ENCODE data around the gene TTC34.

- no peak for TF ChIP-seq NR2C1 (IDR thresholded peaks at IDR 0.05)
- TF ChIP-seq NR2C1 (tag; IDR thresholded peaks at IDR 0.05) = no peak
- no peak for TF ChIP-seq CAMTA2 (CRISPR knock-in tag; conservative IDR thresholded peaks at IDR 0.05)
- no peak for TF ChIP-seq BRF1 (IDR thresholded peaks at IDR 0.05; ENCODE audit: borderline replicate concordance, extremely low read depth, insufficient read length)
- no peak for TF ChIP-seq MTA3 (IDR thresholded peaks at IDR 0.05; ENCODE audit: borderline replicate concordance)
- TF ChIP-seq REST (IDR thresholded peaks at IDR 0.05; ENCODE audit: borderline replicate concordance) = no peak
- no peak for TF ChIP-seq REST (CRISPR knock-in tag; IDR thresholded peaks at IDR 0.05; ENCODE audit: low read depth)
- no peak for TF ChIP-seq ELK1 (CRISPR knock-in tag; IDR thresholded peaks at IDR 0.05)
- TF ChIP-seq PHF21A (IDR thresholded peaks at IDR 0.05; ENCODE audit: borderline replicate concordance, low read depth) = no peak
- TF ChIP-seq HOMEZ (CRISPR knock-in tag; IDR thresholded peaks at IDR 0.05) = no peak
- no peak for TF ChIP-seq ZNF232 (CRISPR knock-in tag; IDR thresholded peaks at IDR 0.05)
- no peak for TF ChIP-seq XRCC5 (IDR thresholded peaks at IDR 0.05; ENCODE audit: low read depth, low read length)
- no peak for TF ChIP-seq MEF2D (tag; conservative IDR thresholded peaks at IDR 0.05; ENCODE audit: low read depth)
Measured at GRCh38 chr1:2819429-2819828, 17.9 kb upstream of the TTC34 start.
